Nephron progenitor cell (in vitro differentiated cells): ENCODE measurements around the gene KDM6A.
"Not testable (repeated sequence)": the region's sequence is repeated elsewhere in the genome, so short reads cannot be mapped to it uniquely, and the experiment has no call there.

Experiments used
- DNase-seq: peaks from one replicate; pipeline ENCODE4 v3.0.0; 2021
- H3K27ac Mint-ChIP-seq: 2 replicates; pipeline ENCODE4 v1.8.0; 2021; ENCODE audit warnings: mild to moderate bottlenecking, moderate library complexity, mixed read lengths
- H3K27me3 Mint-ChIP-seq: 2 replicates; pipeline ENCODE4 v1.8.0; 2021; ENCODE audit warnings: mild to moderate bottlenecking, low read depth, mixed read lengths; ENCODE audit not compliant: poor library complexity
- H3K36me3 Mint-ChIP-seq: 2 replicates; pipeline ENCODE4 v1.8.0; 2021; ENCODE audit warnings: low read depth, mixed read lengths
- H3K4me1 Mint-ChIP-seq: 2 replicates; pipeline ENCODE4 v1.8.0; 2021; ENCODE audit warnings: mixed read lengths
- H3K4me3 Mint-ChIP-seq: 2 replicates; pipeline ENCODE4 v1.8.0; 2021; ENCODE audit warnings: mild to moderate bottlenecking, moderate library complexity, mixed read lengths
- H3K9me3 Mint-ChIP-seq: 2 replicates; pipeline ENCODE4 v1.8.0; 2021; ENCODE audit warnings: mild to moderate bottlenecking, moderate library complexity, mixed read lengths
- TF ChIP-seq, protein P1 (sequence below): fragments of 200-600 bp; sonication (generic); IDR thresholded peaks from 2 replicates; pipeline ENCODE4 v1.5.0; 2021; ENCODE audit warnings: antibody characterized with exemption

KDM6A gene

DNA sequence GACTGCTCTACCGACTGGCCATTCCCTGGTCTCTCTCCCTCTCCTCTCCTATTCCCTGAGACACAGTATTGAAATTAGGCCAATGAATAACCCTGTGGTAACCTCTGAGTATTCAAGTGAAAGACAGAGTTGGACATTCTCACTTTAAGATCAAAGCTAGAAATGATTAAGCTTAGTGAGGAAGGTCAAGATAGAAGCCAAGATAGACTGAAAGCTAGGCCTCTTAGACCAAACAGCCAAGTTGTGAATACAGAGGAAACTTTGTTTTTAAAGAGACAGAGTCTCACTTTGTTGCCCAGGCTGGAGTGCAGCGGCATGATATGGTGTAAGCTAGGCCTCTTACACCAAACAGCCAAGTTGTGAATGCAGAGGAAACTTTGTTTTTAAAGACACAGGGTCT lies 64.6 kb downstream of the KDM6A start:
- Mint-ChIP-seq H3K4me1 (no peaks in the 10 kb centered on the region), H3K27me3 (peaks cover 3% of the 10 kb centered on the region), H3K27ac (peak overlapping the region; percentile 70), H3K9me3 (peaks cover 68% of the 10 kb centered on the region), H3K36me3 (peaks cover 32% of the 10 kb centered on the region), H3K4me3 (no peak overlapping the region)
- DNase-seq: no peak
- TF ChIP-seq, protein P1, sequence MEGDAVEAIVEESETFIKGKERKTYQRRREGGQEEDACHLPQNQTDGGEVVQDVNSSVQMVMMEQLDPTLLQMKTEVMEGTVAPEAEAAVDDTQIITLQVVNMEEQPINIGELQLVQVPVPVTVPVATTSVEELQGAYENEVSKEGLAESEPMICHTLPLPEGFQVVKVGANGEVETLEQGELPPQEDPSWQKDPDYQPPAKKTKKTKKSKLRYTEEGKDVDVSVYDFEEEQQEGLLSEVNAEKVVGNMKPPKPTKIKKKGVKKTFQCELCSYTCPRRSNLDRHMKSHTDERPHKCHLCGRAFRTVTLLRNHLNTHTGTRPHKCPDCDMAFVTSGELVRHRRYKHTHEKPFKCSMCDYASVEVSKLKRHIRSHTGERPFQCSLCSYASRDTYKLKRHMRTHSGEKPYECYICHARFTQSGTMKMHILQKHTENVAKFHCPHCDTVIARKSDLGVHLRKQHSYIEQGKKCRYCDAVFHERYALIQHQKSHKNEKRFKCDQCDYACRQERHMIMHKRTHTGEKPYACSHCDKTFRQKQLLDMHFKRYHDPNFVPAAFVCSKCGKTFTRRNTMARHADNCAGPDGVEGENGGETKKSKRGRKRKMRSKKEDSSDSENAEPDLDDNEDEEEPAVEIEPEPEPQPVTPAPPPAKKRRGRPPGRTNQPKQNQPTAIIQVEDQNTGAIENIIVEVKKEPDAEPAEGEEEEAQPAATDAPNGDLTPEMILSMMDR: no peak

- Mint-ChIP-seq H3K36me3 (peaks cover 36% of the 10 kb centered on the region), H3K4me3 (no peak overlapping the region), H3K27ac (no peak overlapping the region), H3K27me3 (peaks cover 3% of the 10 kb centered on the region), H3K9me3 (peaks cover 72% of the 10 kb centered on the region), H3K4me1 (no peaks in the 10 kb centered on the region)
- no peak for DNase-seq
- TF ChIP-seq, protein P1: no peak
Measured at GRCh38 chrX:44938111-44938510, 65.1 kb downstream of the KDM6A start.

- Mint-ChIP-seq H3K36me3 (peaks cover 57% of the 10 kb centered on the region), H3K9me3 (peaks cover 74% of the 10 kb centered on the region)
- H3K27me3 Mint-ChIP-seq, H3K27ac Mint-ChIP-seq, DNase-seq, H3K4me3 Mint-ChIP-seq, H3K4me1 Mint-ChIP-seq: not testable (repeated sequence)
Measured at GRCh38 chrX:44940541-44940940, 67.6 kb downstream of the KDM6A start.

- no peak overlapping the region for H3K4me3 Mint-ChIP-seq
- TF ChIP-seq, protein P1: no peak
- H3K36me3 Mint-ChIP-seq: peaks cover 66% of the 10 kb centered on the region
- DNase-seq: no peak
- H3K27me3 Mint-ChIP-seq: no peaks in the 10 kb centered on the region
- peaks cover 85% of the 10 kb centered on the region for H3K9me3 Mint-ChIP-seq
- no peak overlapping the region for H3K27ac Mint-ChIP-seq
- H3K4me1 Mint-ChIP-seq: peaks cover 4% of the 10 kb centered on the region
Measured at GRCh38 chrX:44943007-44943406, 70.0 kb downstream of the KDM6A start.

GRCh38 chrX:44944894-44945293 lies 71.9 kb downstream of the KDM6A start:
- no peak for DNase-seq
- TF ChIP-seq, protein P1: no peak
- Mint-ChIP-seq H3K36me3 (peaks cover 48% of the 10 kb centered on the region), H3K27me3 (no peaks in the 10 kb centered on the region), H3K27ac (no peak overlapping the region), H3K4me3 (no peak overlapping the region), H3K9me3 (peaks cover 76% of the 10 kb centered on the region), H3K4me1 (peaks cover 8% of the 10 kb centered on the region)

GRCh38 chrX:44945736-44946135 lies 72.7 kb downstream of the KDM6A start:
- H3K4me1 Mint-ChIP-seq: peaks cover 15% of the 10 kb centered on the region
- no peak overlapping the region for H3K27ac Mint-ChIP-seq
- TF ChIP-seq, protein P1: no peak
- no peak overlapping the region for H3K4me3 Mint-ChIP-seq
- H3K36me3 Mint-ChIP-seq: peaks cover 43% of the 10 kb centered on the region
- H3K27me3 Mint-ChIP-seq: no peaks in the 10 kb centered on the region
- DNase-seq: no peak
- peaks cover 76% of the 10 kb centered on the region for H3K9me3 Mint-ChIP-seq
